HUES64 (cell line): ENCODE data around the gene ZBED1.
A peak's percentile ranks its signal among the peaks of the same experiment; 100 is the strongest.
"Not testable (repeated sequence)": the region's sequence is repeated elsewhere in the genome, so short reads cannot be mapped to it uniquely, and the experiment has no call there.

Experiments used
- H3K27ac ChIP-seq: 2 replicates; pipeline ENCODE4 v1.7.0; 2013; ENCODE audit warnings: low read depth, low read length, inconsistent platforms
- H3K27me3 ChIP-seq: 2 replicates; pipeline ENCODE4 v1.6.1; 2013; ENCODE audit warnings: mild to moderate bottlenecking, low read length; ENCODE audit not compliant: insufficient read depth
- H3K36me3 ChIP-seq: 2 replicates; pipeline ENCODE4 v1.6.1; 2013; ENCODE audit warnings: mild to moderate bottlenecking, low read length; ENCODE audit not compliant: insufficient read depth
- H3K4me1 ChIP-seq: 2 replicates; pipeline ENCODE4 v1.6.1; 2013; ENCODE audit warnings: mild to moderate bottlenecking, low read length, moderate library complexity; ENCODE audit not compliant: insufficient read depth
- H3K4me3 ChIP-seq: 2 replicates; pipeline ENCODE4 v1.5.1; 2013; ENCODE audit warnings: mild to moderate bottlenecking, low read length, moderate library complexity
- H3K9ac ChIP-seq: 2 replicates; pipeline ENCODE4 v1.6.1; 2013; ENCODE audit warnings: mild to moderate bottlenecking, low read depth, low read length
- H3K9me3 ChIP-seq: 2 replicates; pipeline ENCODE4 v1.6.1; 2013; ENCODE audit warnings: low read depth, low read length; ENCODE audit not compliant: insufficient read depth
- WGBS: fragments of 150-250, 120-280 bp; methylation state at CpG from one replicate; pipeline ENCODE4 v1.1.7; 2013; ENCODE audit warnings: missing lambda C conversion rate; 5-methylcytosine and 5-hydroxymethylcytosine counted together

Gene ZBED1

GRCh38 chrX:2462074-2462473 lies 38.7 kb downstream of the ZBED1 start:
- Histone ChIP-seq H3K9ac (no peak overlapping the region), H3K27me3 (no peaks in the 10 kb centered on the region), H3K27ac (peak overlapping the region; percentile 69; the same call in 1 of the 2 replicates), H3K4me3 (no peak overlapping the region), H3K9me3 (peaks cover 20% of the 10 kb centered on the region), H3K36me3 (0 out of 2 replicates have a peak, but pooled peaks cover 3% of the 10 kb centered on the region), H3K4me1 (peaks cover 14% of the 10 kb centered on the region)
- WGBS, result 94% methylated on average over 4 of the region's 5 CpGs

DNA sequence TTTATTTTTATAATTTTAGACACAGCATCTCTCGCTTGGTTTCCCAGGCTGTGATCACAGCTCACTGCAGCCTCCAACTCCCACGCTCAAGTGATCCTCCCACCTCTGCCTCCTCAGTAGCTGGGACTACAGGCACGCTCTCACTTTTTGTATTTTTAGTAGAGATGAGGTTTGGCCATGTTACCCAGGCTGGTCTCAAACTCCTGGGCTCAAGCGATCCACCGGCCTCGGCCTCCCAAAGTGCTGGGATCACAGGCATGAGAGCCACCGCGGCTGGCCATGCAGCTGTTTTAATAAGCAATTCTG lies 39.1 kb downstream of the ZBED1 start:
- Histone ChIP-seq H3K36me3 (0 out of 2 replicates have a peak, but pooled peaks cover 3% of the 10 kb centered on the region), H3K9me3 (peaks cover 18% of the 10 kb centered on the region; the same call in 1 of the 2 replicates), H3K4me3 (no peak overlapping the region), H3K27me3 (no peaks in the 10 kb centered on the region), H3K9ac (no peak overlapping the region), H3K4me1 (peaks cover 14% of the 10 kb centered on the region), H3K27ac (no peak overlapping the region)
- 92% methylated on average over 8 of the region's 8 CpGs for WGBS

GRCh38 chrX:2460821-2461710 lies 39.7 kb downstream of the ZBED1 start:
- Histone ChIP-seq H3K4me1 (peaks cover 14% of the 10 kb centered on the region), H3K9me3 (peaks cover 16% of the 10 kb centered on the region; the same call in 1 of the 2 replicates)
- H3K36me3 ChIP-seq, H3K27me3 ChIP-seq, H3K27ac ChIP-seq, H3K9ac ChIP-seq, H3K4me3 ChIP-seq: not testable (repeated sequence)
- WGBS, result 91% methylated on average over 10 of the region's 17 CpGs

DNA sequence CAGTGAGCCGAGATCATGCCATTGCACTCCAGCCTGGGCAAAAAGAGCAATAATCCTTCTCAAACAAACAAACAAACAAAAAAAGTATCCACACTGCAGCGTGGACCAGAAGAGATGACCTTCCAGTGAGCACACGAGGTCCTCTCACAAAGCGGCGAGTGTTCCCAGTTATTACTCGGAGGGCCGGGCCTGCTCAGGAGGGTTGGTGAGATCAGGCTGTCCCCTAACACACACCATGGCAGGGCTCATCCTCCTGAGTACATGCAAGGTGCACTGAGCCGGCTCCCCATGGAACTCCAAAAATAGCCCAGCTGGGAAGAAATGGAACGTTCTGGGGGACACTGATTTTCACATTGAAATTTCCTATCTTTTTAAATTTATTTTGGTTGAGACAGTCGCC lies 40.7 kb downstream of the ZBED1 start:
- peaks cover 14% of the 10 kb centered on the region for H3K4me1 ChIP-seq
- H3K9ac ChIP-seq, H3K27ac ChIP-seq, H3K36me3 ChIP-seq, H3K4me3 ChIP-seq, H3K9me3 ChIP-seq, H3K27me3 ChIP-seq: not testable (repeated sequence)
- WGBS, result 90% methylated on average over 8 of the region's 10 CpGs

GRCh38 chrX:2458309-2458708 lies 42.5 kb downstream of the ZBED1 start:
- peaks cover 12% of the 10 kb centered on the region for H3K4me1 ChIP-seq
- no peaks in the 10 kb centered on the region for H3K36me3 ChIP-seq
- H3K27me3 ChIP-seq, result no peaks in the 10 kb centered on the region
- H3K4me3 ChIP-seq, result no peak overlapping the region
- no peak overlapping the region for H3K27ac ChIP-seq
- no peaks in the 10 kb centered on the region for H3K9me3 ChIP-seq
- 97% methylated on average over 6 of the region's 6 CpGs for WGBS
- H3K9ac ChIP-seq, result no peak overlapping the region

GRCh38 chrX:2457289-2458133 lies 43.3 kb downstream of the ZBED1 start:
- H3K9me3 ChIP-seq, result no peaks in the 10 kb centered on the region
- WGBS, result 86% methylated on average over 26 of the region's 26 CpGs
- no peak overlapping the region for H3K9ac ChIP-seq
- no peak overlapping the region for H3K4me3 ChIP-seq
- peaks cover 4% of the 10 kb centered on the region; the same call in 1 of the 2 replicates for H3K4me1 ChIP-seq
- no peaks in the 10 kb centered on the region for H3K27me3 ChIP-seq
- H3K27ac ChIP-seq, result peak overlapping the region; percentile 28; the same call in 1 of the 2 replicates
- no peaks in the 10 kb centered on the region for H3K36me3 ChIP-seq

GRCh38 chrX:2456091-2456490 lies 44.7 kb downstream of the ZBED1 start:
- H3K9ac ChIP-seq, H3K27me3 ChIP-seq, H3K27ac ChIP-seq, H3K9me3 ChIP-seq, H3K36me3 ChIP-seq, H3K4me3 ChIP-seq, H3K4me1 ChIP-seq: not testable (repeated sequence)
- 96% methylated on average over 8 of the region's 8 CpGs for WGBS

- not testable (repeated sequence) for H3K9ac ChIP-seq, H3K27ac ChIP-seq, H3K4me3 ChIP-seq, H3K9me3 ChIP-seq, H3K36me3 ChIP-seq, H3K27me3 ChIP-seq
- H3K4me1 ChIP-seq, result peaks cover 13% of the 10 kb centered on the region; the same call in 1 of the 2 replicates
- 97% methylated on average over 9 of the region's 9 CpGs for WGBS
Measured at GRCh38 chrX:2454620-2455019, 46.2 kb downstream of the ZBED1 start.

GRCh38 chrX:2452799-2453198 lies 48.0 kb downstream of the ZBED1 start:
- no peak overlapping the region for H3K9ac ChIP-seq
- peaks cover 15% of the 10 kb centered on the region; the same call in 1 of the 2 replicates for H3K4me1 ChIP-seq
- no peaks in the 10 kb centered on the region for H3K9me3 ChIP-seq
- H3K27ac ChIP-seq, result no peak overlapping the region
- WGBS, result 98% methylated on average over 4 of the region's 4 CpGs
- H3K36me3 ChIP-seq, result no peaks in the 10 kb centered on the region
- H3K27me3 ChIP-seq, result no peaks in the 10 kb centered on the region
- H3K4me3 ChIP-seq, result no peak overlapping the region

- 90% methylated on average over 22 of the region's 22 CpGs for WGBS
- Histone ChIP-seq H3K36me3 (no peaks in the 10 kb centered on the region), H3K27ac (no peak overlapping the region), H3K27me3 (no peaks in the 10 kb centered on the region), H3K4me3 (no peak overlapping the region), H3K9me3 (no peaks in the 10 kb centered on the region), H3K4me1 (peaks cover 15% of the 10 kb centered on the region; the same call in 1 of the 2 replicates), H3K9ac (no peak overlapping the region)
Measured at GRCh38 chrX:2452317-2452784, 48.4 kb downstream of the ZBED1 start.
